Sigmoid colon (tissue), 7 donors: ENCODE data around the gene TRAF4. TPM values are rescaled to one million over a fixed set of nuclear protein-coding genes. Genes with fewer than 3 reads are reported as not detected.

Experiments used
- DNase-seq: peaks from one replicate; pipeline ENCODE4 v3.0.0-alpha.2; 2019
- H3K27ac ChIP-seq, 4 donors: fragments of 200-600 bp; sonication (generic); one replicate each; pipeline ENCODE4 v1.5.1; 2016 to 2019; ENCODE audit warnings: mild to moderate bottlenecking in 1 of 4
- H3K27me3 ChIP-seq, 3 donors: fragments of 200-600 bp; sonication (generic); one replicate each; pipeline ENCODE4 v1.5.1; 2019; ENCODE audit warnings: mild to moderate bottlenecking in 1 of 3
- H3K36me3 ChIP-seq, 4 donors: fragments of 200-600 bp; sonication (generic); one replicate each; pipeline ENCODE4 v1.5.1; 2016 to 2019
- H3K4me1 ChIP-seq, 4 donors: fragments of 200-600 bp; sonication (generic); one replicate each; pipeline ENCODE4 v1.5.1; 2017 to 2019
- H3K4me3 ChIP-seq, 4 donors: fragments of 200-600 bp; sonication (generic); one replicate each; pipeline ENCODE4 v1.5.1; 2017 to 2019; ENCODE audit warnings: mild to moderate bottlenecking in 2 of 4, moderate library complexity in 1 of 4
- H3K9me3 ChIP-seq, 4 donors: fragments of 200-600 bp in 3 of 4; sonication (generic) in 3 of 4; one replicate each; pipeline versions ENCODE4 v1.5.1 to v1.6.1; 2013 to 2019
- CTCF ChIP-seq, 4 experiments: fragments of 450-650 bp in 3 of 4; fragments of 200-600 bp in 1 of 4; IDR thresholded peaks; one replicate each; pipeline ENCODE4 v1.5.1; 2016 to 2019; ENCODE audit warnings: antibody characterized with exemption in 4 of 4, mild to moderate bottlenecking in 3 of 4, moderate library complexity in 2 of 4
- EP300 ChIP-seq, 4 donors: sonication (generic); formaldehyde crosslinking; IDR thresholded peaks; one replicate each; pipeline ENCODE4 v1.6.1; 2017; ENCODE audit warnings: antibody characterized with exemption in 4 of 4
- POLR2A ChIP-seq, 2 donors: fragments of 450-650 bp; IDR thresholded peaks; one replicate each; pipeline ENCODE4 v1.6.1; 2016; ENCODE audit warnings: antibody characterized with exemption in 2 of 2, mild to moderate bottlenecking in 2 of 2, moderate library complexity in 2 of 2
- POLR2AphosphoS5 ChIP-seq, 4 donors: sonication (generic); formaldehyde crosslinking; IDR thresholded peaks; one replicate each; pipeline ENCODE4 v1.6.1; 2017; ENCODE audit warnings: antibody characterized with exemption in 4 of 4
- WGBS, 2 donors: extraction: QIAGEN DNeasy Blood & Tissue Kit; methylation state at CpG; one replicate each; pipeline ENCODE4 v1.1.7; 2013; 5-methylcytosine and 5-hydroxymethylcytosine counted together
- intact Hi-C: fragments of 100-400 bp; cut with DNase I; formaldehyde crosslinking; loops from one replicate; pipeline ENCODE4 v1.15.1; 2023
- polyA plus RNA-seq, 3 donors: library from polyadenylated mRNA; stranded (reverse); fragments of 200-250 nt; gene quantifications; one replicate each; pipeline ENCODE4 v1.2.3, GENCODE V29; 2013
- total RNA-seq, 4 donors: library from RNA; depleted of rRNA; stranded (reverse); fragments of >200 nt; gene quantifications; one replicate each; pipeline ENCODE4 v1.1.0, GENCODE V29; 2016
- donor health status: healthy with polysubstance abuse.
- donor health status: Bipolar disorder and iron deficiency.
- donor health status: healthy.

Gene TRAF4
- total and polyA plus RNA-seq, 7 donors: 3.9 to 94.1 (median 11.6) TPM

- 93 to 96% methylated on average over 18 of the region's 18 CpGs for WGBS, 2 donors
- DNase-seq: peak; percentile 57
- peaks cover 0 to 36% (median 12%) of the 10 kb centered on the region in 4 donors for H3K36me3 ChIP-seq
- intact Hi-C loops: no loop called here
- TF ChIP-seq POLR2A (IDR thresholded peaks at IDR 0.05): no peak
- TF ChIP-seq POLR2AphosphoS5 (IDR thresholded peaks at IDR 0.05): no peak
- no peak for TF ChIP-seq CTCF (IDR thresholded peaks at IDR 0.05)
- TF ChIP-seq EP300 (IDR thresholded peaks at IDR 0.05): no peak
- no peaks in the 10 kb centered on the region for H3K9me3 ChIP-seq
- H3K4me3 ChIP-seq: no peak overlapping the region
- no peaks in the 10 kb centered on the region for H3K27me3 ChIP-seq
- no peak overlapping the region for H3K27ac ChIP-seq
- H3K4me1 ChIP-seq: peaks cover 0 to 18% (median 6%) of the 10 kb centered on the region in 4 donors
These were observed 15.6 kb downstream of the TRAF4 start for GRCh38 chr17:28759256-28759865.

- TF ChIP-seq CTCF (IDR thresholded peaks at IDR 0.05): no peak
- TF ChIP-seq POLR2AphosphoS5 (IDR thresholded peaks at IDR 0.05): no peak
- TF ChIP-seq POLR2A (IDR thresholded peaks at IDR 0.05): no peak
- no peak for TF ChIP-seq EP300 (IDR thresholded peaks at IDR 0.05)
- intact Hi-C loops: loop anchor here (5.0 kb wide), 3 partner anchors 51 to 156 kb away; partner anchors contain the start of gene FLOT2
- WGBS, 2 donors: 44 to 52% methylated on average over 9 of the region's 9 CpGs
- Histone ChIP-seq H3K27ac (peak overlapping the region in 1 of 4 donors; percentile 11), H3K4me3 (no peak overlapping the region), H3K4me1 (peaks cover 0 to 18% (median 6%) of the 10 kb centered on the region in 4 donors), H3K27me3 (no peaks in the 10 kb centered on the region), H3K9me3 (no peaks in the 10 kb centered on the region), H3K36me3 (peaks cover 0 to 46% (median 12%) of the 10 kb centered on the region in 4 donors)
- peak; percentile 78 for DNase-seq
These were observed 17.1 kb downstream of the TRAF4 start for GRCh38 chr17:28760601-28761562.

GRCh38 chr17:28763137-28763799 lies 19.5 kb downstream of the TRAF4 start:
- Histone ChIP-seq H3K36me3 (peaks cover 0 to 38% (median 10%) of the 10 kb centered on the region in 4 donors), H3K9me3 (no peaks in the 10 kb centered on the region), H3K27me3 (no peaks in the 10 kb centered on the region), H3K4me1 (peaks cover 0 to 18% (median 6%) of the 10 kb centered on the region in 4 donors), H3K27ac (no peak overlapping the region), H3K4me3 (no peak overlapping the region)
- DNase-seq: no peak
- TF ChIP-seq CTCF (IDR thresholded peaks at IDR 0.05) (no peak), POLR2A (IDR thresholded peaks at IDR 0.05) (no peak), EP300 (IDR thresholded peaks at IDR 0.05) (no peak), POLR2AphosphoS5 (IDR thresholded peaks at IDR 0.05) (no peak)
- 85 to 88% methylated on average over 1 of the region's 1 CpG for whole genome bisulfite sequencing, 2 donors
- intact Hi-C loops: loop anchor here (5.0 kb wide), 3 partner anchors 49 to 154 kb away; partner anchors contain the start of gene FLOT2

- peak; percentile 88 for DNase-seq
- WGBS, 2 donors: 40 to 70% methylated on average over 5 of the region's 5 CpGs
- intact Hi-C loops: loop anchor here (2.0 to 5.0 kb wide), 4 partner anchors 48 to 153 kb away; partner anchors contain the start of genes FAM222B and FLOT2
- H3K4me3 ChIP-seq: no peak overlapping the region
- peaks cover 0 to 18% (median 6%) of the 10 kb centered on the region in 4 donors for H3K4me1 ChIP-seq
- TF ChIP-seq POLR2A (IDR thresholded peaks at IDR 0.05) (no peak), POLR2AphosphoS5 (IDR thresholded peaks at IDR 0.05) (peak in 2 of 4 donors; percentile 34 to 43), EP300 (IDR thresholded peaks at IDR 0.05) (no peak), CTCF (IDR thresholded peaks at IDR 0.05) (peak; percentile 65 to 86 (median 84))
- H3K36me3 ChIP-seq: peaks cover 0 to 32% (median 5%) of the 10 kb centered on the region in 4 donors
- peak overlapping the region in 1 of 4 donors; percentile 27 for H3K27ac ChIP-seq
- H3K27me3 ChIP-seq: no peaks in the 10 kb centered on the region
- H3K9me3 ChIP-seq: no peaks in the 10 kb centered on the region
These were observed 20.0 kb downstream of the TRAF4 start for GRCh38 chr17:28763804-28764266.
